ENCODE measurements around the gene EVI5.
"Not testable (repeated sequence)": the region's sequence is repeated elsewhere in the genome, so short reads cannot be mapped to it uniquely, and the experiment has no call there.

- TF ChIP-seq CTCF (conservative IDR thresholded peaks at IDR 0.05 in 1 of 2, IDR thresholded peaks at IDR 0.05 in 1 of 2; ENCODE audit: extremely low read depth in 1 of 2, insufficient read depth in 1 of 2, low read depth in 1 of 2, low read length in 2 of 2); EZH2 (IDR thresholded peaks at IDR 0.05; ENCODE audit: borderline replicate concordance, low read length): not testable (repeated sequence)
These were observed 200.1 kb downstream of the EVI5 start for GRCh38 chr1:92584810-92585209.
